Brain pericyte (primary cell): ENCODE measurements around the gene ITGB3.

Experiments used
- DNase-seq: peaks from one replicate; pipeline ENCODE4 v3.0.0-alpha.2; 2012; ENCODE audit warnings: low read depth, low spot score

The ITGB3 gene

GRCh38 chr17:47275245-47275984, 21.8 kb downstream of the ITGB3 start:
- DNase-seq, result peak; percentile 96

GRCh38 chr17:47276444-47276843, 22.8 kb downstream of the ITGB3 start:
- DNase-seq, result no peak

- no peak for DNase-seq
Observed at GRCh38 chr17:47276868-47277267, 23.2 kb downstream of the ITGB3 start.

GRCh38 chr17:47277921-47278320, 24.3 kb downstream of the ITGB3 start:
- no peak for DNase-seq

- DNase-seq, result no peak
Observed at GRCh38 chr17:47278561-47278960, 24.9 kb downstream of the ITGB3 start.

GRCh38 chr17:47279062-47279801, 25.6 kb downstream of the ITGB3 start:
- DNase-seq, result peak; percentile 68

GRCh38 chr17:47280072-47280811, 26.6 kb downstream of the ITGB3 start:
- no peak for DNase-seq

GRCh38 chr17:47281216-47281615, 27.6 kb downstream of the ITGB3 start:
- no peak for DNase-seq

GRCh38 chr17:47285003-47285402, 31.4 kb downstream of the ITGB3 start:
- DNase-seq, result no peak

GRCh38 chr17:47286198-47286914, 32.7 kb downstream of the ITGB3 start:
- peak; percentile 75 for DNase-seq

GRCh38 chr17:47287068-47287467, 33.4 kb downstream of the ITGB3 start:
- DNase-seq, result no peak

GRCh38 chr17:47287639-47288038, 34.0 kb downstream of the ITGB3 start:
- no peak for DNase-seq

GRCh38 chr17:47288531-47289116, 35.0 kb downstream of the ITGB3 start:
- no peak for DNase-seq

- no peak for DNase-seq
Observed at GRCh38 chr17:47289302-47289701, 35.7 kb downstream of the ITGB3 start.

- no peak for DNase-seq
Observed at GRCh38 chr17:47290870-47291241, 37.2 kb downstream of the ITGB3 start.

GRCh38 chr17:47291242-47291873, 37.7 kb downstream of the ITGB3 start:
- DNase-seq, result no peak

- no peak for DNase-seq
Observed at GRCh38 chr17:47292206-47292605, 38.6 kb downstream of the ITGB3 start.

GRCh38 chr17:47295037-47295873, 41.6 kb downstream of the ITGB3 start:
- no peak for DNase-seq

- DNase-seq, result no peak
Observed at GRCh38 chr17:47295874-47296255, 42.2 kb downstream of the ITGB3 start.
